ENCODE measurements around the gene PROK2.

The PROK2 gene

GRCh38 chr3:71789922-71790321 is 5.0 kb upstream of the PROK2 start:
- no peak overlapping the region for H3K4me3 ChIP-seq
- no peak overlapping the region for H3K27ac ChIP-seq

- H3K4me3 ChIP-seq, result no peak overlapping the region
- H3K27ac ChIP-seq, result no peak overlapping the region
These were observed 3.0 kb upstream of the PROK2 start for GRCh38 chr3:71787851-71788405.

- H3K4me3 ChIP-seq, result no peak overlapping the region
- no peak overlapping the region for H3K27ac ChIP-seq
These were observed 1.6 kb upstream of the PROK2 start for GRCh38 chr3:71786551-71786950.

- Histone ChIP-seq H3K27ac (no peak overlapping the region), H3K4me3 (peak overlapping the region in 1 of 7 experiments; percentile 24)
These were observed 1.2 kb upstream of the PROK2 start for GRCh38 chr3:71786217-71786549.

GRCh38 chr3:71785532-71786216 is 726 bp upstream of the PROK2 start:
- Histone ChIP-seq H3K4me3 (peak overlapping the region in 5 of 7 experiments; percentile 6 to 39 (median 33)), H3K27ac (peak overlapping the region in 1 of 21 experiments; percentile 31)

- H3K4me3 ChIP-seq, result peak overlapping the region; percentile 5 to 39 (median 24)
These were observed 591 bp downstream of the PROK2 start for GRCh38 chr3:71784201-71784913.

GRCh38 chr3:71783152-71783551 is 1.8 kb downstream of the PROK2 start:
- H3K27ac ChIP-seq, result no peak overlapping the region
- H3K4me3 ChIP-seq, result no peak overlapping the region

More at GRCh38 chr3:71784201-71784913, 591 bp downstream of the PROK2 start:
- H3K27ac ChIP-seq, result peak overlapping the region in 1 of 21 experiments; percentile 39

GRCh38 chr3:71780430-71780829 is 4.5 kb downstream of the PROK2 start:
- H3K4me3 ChIP-seq, result no peak overlapping the region

GRCh38 chr3:71779674-71780377 is 5.1 kb downstream of the PROK2 start:
- H3K4me3 ChIP-seq, result no peak overlapping the region
- peak overlapping the region in 1 of 21 experiments; percentile 38 for H3K27ac ChIP-seq

More at GRCh38 chr3:71780430-71780829, 4.5 kb downstream of the PROK2 start:
- H3K27ac ChIP-seq, result no peak overlapping the region

- no peak overlapping the region for H3K27ac ChIP-seq
- H3K4me3 ChIP-seq, result no peak overlapping the region
These were observed 6.6 kb downstream of the PROK2 start for GRCh38 chr3:71778353-71778752.

GRCh38 chr3:71776538-71776937 is 8.4 kb downstream of the PROK2 start:
- no peak overlapping the region for H3K4me3 ChIP-seq
- no peak overlapping the region for H3K27ac ChIP-seq

GRCh38 chr3:71771884-71772283 is 13.1 kb downstream of the PROK2 start:
- no peak overlapping the region for H3K27ac ChIP-seq
- H3K4me3 ChIP-seq, result no peak overlapping the region

- no peak overlapping the region for H3K4me3 ChIP-seq
- no peak overlapping the region for H3K27ac ChIP-seq
These were observed 13.8 kb downstream of the PROK2 start for GRCh38 chr3:71771126-71771525.

- H3K4me3 ChIP-seq, result no peak overlapping the region
- H3K27ac ChIP-seq, result no peak overlapping the region
These were observed 21.5 kb downstream of the PROK2 start for GRCh38 chr3:71763426-71763825.

- no peak overlapping the region for H3K27ac ChIP-seq
- H3K4me3 ChIP-seq, result no peak overlapping the region
These were observed 24.8 kb downstream of the PROK2 start for GRCh38 chr3:71760140-71760539.

- Histone ChIP-seq H3K4me3 (no peak overlapping the region), H3K27ac (no peak overlapping the region)
These were observed 25.5 kb downstream of the PROK2 start for GRCh38 chr3:71759401-71759800.

- Histone ChIP-seq H3K27ac (no peak overlapping the region), H3K4me3 (no peak overlapping the region)
These were observed 26.9 kb downstream of the PROK2 start for GRCh38 chr3:71758091-71758490.

GRCh38 chr3:71754610-71755253 is 30.2 kb downstream of the PROK2 start:
- H3K4me3 ChIP-seq, result peak overlapping the region; percentile 19 to 55 (median 34)
- no peak overlapping the region for H3K27ac ChIP-seq

- Histone ChIP-seq H3K4me3 (peak within 1 kb of the TSS; percentile 19 to 55 (median 34)), H3K27ac (peak within 1 kb of the TSS in 2 of 21 experiments; percentile 42 to 70)
These were observed 31.0 kb downstream of the PROK2 start, which contains the start of gene GPR27 for GRCh38 chr3:71753701-71754609. GPR27 (plus strand) TSS chr3:71753855; CDS start chr3:71754050, 195 bp downstream.
